ENCODE measurements around the gene MFNG.

Gene MFNG

DNA sequence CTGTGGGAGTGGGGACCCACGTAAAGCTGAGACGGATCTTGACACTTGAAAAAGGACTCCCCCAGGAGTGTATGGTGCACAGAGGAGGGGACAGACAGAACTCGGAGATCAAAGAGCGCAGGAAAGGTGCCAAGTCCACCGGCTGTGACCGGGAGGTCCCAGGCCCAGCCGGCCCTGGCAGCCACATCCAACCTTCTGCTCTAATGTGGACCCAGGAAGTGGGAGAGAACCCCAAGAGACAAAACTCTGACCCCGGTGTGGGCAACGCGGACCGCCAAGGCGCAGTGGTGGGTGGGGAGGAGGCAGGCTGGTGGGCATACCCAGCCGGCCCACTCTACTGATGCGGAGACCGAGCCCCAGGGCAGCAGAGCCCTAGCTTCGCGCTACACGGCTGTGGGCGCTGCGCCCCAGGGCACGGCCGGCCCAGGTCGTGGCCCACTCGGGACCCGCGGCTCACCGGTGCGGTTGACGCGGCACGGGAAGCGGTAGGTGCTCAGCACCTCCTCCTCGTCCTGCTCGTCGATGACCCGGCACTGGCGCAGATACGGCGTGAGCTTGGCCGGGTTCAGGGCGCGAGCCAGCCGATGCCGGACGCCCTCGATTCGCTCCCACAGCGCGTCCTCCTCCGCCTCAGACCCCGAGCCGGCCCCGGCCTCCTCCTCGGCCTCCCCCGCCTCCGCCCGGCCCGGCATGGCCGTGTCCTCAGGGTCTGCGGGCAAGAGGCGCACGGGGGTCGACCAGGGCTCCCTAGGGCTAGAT is 32.5 kb upstream of the MFNG start:
- no peak for DNase-seq (ENCODE audit: low spot score)
- TF ChIP-seq, protein P1, sequence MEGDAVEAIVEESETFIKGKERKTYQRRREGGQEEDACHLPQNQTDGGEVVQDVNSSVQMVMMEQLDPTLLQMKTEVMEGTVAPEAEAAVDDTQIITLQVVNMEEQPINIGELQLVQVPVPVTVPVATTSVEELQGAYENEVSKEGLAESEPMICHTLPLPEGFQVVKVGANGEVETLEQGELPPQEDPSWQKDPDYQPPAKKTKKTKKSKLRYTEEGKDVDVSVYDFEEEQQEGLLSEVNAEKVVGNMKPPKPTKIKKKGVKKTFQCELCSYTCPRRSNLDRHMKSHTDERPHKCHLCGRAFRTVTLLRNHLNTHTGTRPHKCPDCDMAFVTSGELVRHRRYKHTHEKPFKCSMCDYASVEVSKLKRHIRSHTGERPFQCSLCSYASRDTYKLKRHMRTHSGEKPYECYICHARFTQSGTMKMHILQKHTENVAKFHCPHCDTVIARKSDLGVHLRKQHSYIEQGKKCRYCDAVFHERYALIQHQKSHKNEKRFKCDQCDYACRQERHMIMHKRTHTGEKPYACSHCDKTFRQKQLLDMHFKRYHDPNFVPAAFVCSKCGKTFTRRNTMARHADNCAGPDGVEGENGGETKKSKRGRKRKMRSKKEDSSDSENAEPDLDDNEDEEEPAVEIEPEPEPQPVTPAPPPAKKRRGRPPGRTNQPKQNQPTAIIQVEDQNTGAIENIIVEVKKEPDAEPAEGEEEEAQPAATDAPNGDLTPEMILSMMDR (IDR thresholded peaks at IDR 0.05; ENCODE audit: extremely low read depth, missing control alignments): no peak

DNA sequence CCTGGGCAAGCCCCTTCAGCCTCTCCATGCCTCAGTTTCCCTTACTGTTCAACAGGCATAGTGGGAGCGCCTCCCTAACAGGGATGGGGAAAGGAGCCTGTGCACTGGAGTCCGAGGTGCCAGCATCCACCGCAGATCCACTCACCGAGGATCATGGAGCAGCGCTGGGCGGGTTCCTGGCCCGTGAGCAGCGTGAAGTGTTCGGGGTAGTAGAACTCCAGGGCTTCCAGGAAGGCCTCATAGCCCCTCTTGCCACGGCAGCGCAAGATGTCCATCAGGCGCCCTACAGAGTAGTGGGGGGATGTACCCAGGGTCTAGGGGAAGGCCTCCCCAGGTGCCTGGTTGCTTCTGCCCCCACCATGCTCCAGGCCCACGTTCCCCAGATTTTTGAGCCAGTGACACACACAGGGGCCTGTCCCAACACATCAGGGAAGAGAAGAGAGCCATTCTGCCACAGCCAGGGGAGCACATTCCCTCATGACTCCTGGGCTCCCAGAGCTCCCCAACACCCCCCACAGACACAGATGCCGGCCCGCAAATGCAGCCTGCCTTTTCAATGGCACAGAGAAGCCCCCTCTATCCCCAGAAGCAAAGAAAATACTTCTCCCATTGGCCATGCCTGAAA is 31.8 kb upstream of the MFNG start:
- DNase-seq (ENCODE audit: low spot score): no peak
- TF ChIP-seq, protein P1 (IDR thresholded peaks at IDR 0.05; ENCODE audit: extremely low read depth, missing control alignments): no peak

DNA sequence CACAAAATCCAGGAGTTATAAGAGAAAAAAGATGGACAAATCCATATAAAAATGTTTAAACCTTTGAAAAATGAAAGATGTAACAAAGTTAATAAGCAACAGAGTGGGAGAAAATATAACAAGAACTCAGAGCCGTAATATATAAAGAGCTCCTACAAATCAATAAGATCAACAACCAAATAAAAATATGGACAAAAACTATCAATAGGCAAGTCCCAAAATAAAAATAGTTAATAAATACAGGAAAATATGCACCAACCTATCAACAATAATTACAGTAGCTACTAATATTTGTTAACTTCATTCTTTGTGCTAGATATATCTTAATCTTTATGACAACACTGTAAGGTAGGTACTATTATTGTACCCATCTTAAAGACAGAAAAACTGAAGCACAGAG is 30.3 kb upstream of the MFNG start:
- DNase-seq (ENCODE audit: low spot score): no peak
- TF ChIP-seq, protein P1 (IDR thresholded peaks at IDR 0.05; ENCODE audit: extremely low read depth, missing control alignments): no peak

DNA sequence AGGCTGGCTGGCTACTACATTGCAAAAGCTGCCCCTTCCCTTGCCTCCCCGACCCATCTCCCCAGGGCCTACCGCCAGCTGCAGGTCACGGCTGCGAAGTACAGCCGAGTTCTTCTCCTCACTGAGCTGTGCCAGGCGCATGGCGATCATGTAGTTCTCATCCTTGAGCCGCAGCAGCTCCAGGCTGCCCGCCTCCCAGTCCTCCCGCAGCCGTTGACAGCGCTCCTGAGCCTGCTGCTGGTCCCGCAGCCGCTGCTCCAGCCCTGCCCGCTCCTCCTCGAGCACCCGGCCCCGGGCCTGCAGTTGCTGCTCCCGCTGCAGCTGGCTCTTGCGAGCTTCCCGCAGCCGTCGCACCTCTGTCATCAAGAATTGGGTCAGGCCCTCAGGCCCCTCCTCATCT is 29.7 kb upstream of the MFNG start:
- no peak for DNase-seq (ENCODE audit: low spot score)
- TF ChIP-seq, protein P1 (IDR thresholded peaks at IDR 0.05; ENCODE audit: extremely low read depth, missing control alignments): no peak

DNA sequence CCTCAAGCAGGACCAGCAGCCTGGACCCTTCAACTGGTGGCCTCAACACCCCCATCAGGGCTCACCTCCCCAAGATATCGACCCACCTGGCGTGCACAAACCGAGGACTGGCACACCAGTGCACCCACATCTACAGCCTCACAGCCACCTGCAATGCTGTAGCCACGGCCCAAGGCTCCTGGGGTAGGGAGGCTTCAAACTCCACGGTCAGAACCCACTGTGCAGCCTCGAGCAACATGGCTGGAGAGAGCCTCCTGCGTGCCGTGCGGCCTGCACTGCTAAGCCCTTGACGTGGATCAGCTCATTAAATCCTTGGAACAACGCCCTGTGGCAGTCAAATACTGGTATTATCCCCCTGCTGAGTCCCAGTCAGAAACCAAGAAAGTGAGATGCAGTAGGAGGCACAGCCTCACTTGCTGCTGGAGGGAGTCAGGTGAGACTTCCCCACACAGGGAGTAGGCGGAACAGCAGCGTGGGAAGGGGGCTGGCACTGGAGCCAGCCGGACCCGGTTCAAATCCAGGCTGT is 28.4 kb upstream of the MFNG start:
- TF ChIP-seq, protein P1 (IDR thresholded peaks at IDR 0.05; ENCODE audit: extremely low read depth, missing control alignments): no peak
- no peak for DNase-seq (ENCODE audit: low spot score)

DNA sequence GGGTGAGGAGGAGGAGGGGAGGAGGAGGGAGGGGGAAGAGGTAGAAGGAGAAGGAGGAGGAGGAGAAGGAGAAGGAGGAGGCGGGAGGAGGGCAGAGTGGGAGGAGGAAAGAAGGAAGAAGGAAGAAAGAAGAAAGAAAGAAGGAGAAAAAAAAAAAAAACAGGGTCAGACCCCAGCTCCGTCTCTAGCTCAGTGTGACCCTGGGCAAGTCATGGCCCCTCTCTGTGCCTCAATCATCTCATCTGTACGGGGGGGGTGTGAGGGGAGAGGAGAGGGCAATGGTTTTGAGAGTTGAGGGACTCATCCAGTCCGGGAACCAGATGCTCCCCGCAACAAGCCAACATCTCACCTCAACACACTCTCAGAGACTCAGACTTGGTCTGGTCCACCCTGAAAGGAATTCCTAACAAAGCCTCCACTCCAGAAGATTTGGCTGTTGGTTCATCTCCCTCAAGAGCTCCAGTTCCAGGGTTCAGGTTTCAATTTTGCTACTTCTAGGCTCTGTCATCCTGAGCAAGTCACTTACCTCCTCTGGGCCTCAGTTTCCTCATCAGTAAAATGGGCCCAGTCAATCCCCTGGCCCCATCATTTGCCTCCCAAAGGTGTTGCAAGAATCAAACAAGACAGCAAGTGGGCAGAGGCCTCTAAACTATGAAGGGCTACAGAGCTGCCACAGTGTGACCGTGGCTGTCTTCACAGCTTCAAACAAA is 25.4 kb upstream of the MFNG start:
- DNase-seq (ENCODE audit: low spot score): no peak
- TF ChIP-seq, protein P1 (IDR thresholded peaks at IDR 0.05; ENCODE audit: extremely low read depth, missing control alignments): no peak

DNA sequence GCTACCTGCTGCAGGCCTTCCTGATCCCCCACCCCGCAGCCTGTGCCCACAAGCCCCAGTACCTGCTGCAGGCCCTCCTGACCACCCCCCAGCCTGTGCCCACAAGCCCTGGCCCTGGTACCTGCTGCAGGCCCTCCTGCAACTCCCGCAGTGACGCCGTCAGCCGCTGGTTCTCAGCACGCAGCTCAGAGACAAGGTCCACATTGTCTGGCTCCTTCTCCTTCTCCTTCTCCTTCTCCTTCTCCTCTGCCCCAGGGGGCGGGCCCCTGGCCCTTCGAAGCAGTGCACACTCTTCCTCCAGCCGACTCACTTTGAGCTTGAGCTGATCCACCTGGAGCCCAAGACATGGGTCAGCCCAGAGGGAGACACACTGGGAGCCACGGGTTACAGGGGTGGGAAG is 23.9 kb upstream of the MFNG start:
- DNase-seq (ENCODE audit: low spot score): no peak
- TF ChIP-seq, protein P1 (IDR thresholded peaks at IDR 0.05; ENCODE audit: extremely low read depth, missing control alignments): no peak
